Ovary (tissue), 9 donors: Measurements from ENCODE around the gene EXT2. TPM values are rescaled to one million over a fixed set of nuclear protein-coding genes. Genes with fewer than 3 reads are reported as not detected.

ENCODE experiments used
- DNase-seq, 5 donors: peaks; one replicate each; pipeline ENCODE4 v3.0.0-alpha.2; 2019 to 2020
- H3K27ac ChIP-seq, 2 donors: fragments of 200-600 bp; one replicate each; pipeline versions ENCODE4 v1.5.1 to v1.8.0; 2019 to 2022
- H3K27me3 ChIP-seq: fragments of 200-600 bp; one replicate; pipeline ENCODE4 v1.8.0; 2022
- H3K36me3 ChIP-seq: fragments of 200-600 bp; sonication (generic); one replicate; pipeline ENCODE4 v1.5.1; 2019
- H3K4me1 ChIP-seq: one replicate; pipeline ENCODE4 v1.8.1; 2013; ENCODE audit warnings: mild to moderate bottlenecking, moderate library complexity; ENCODE audit not compliant: insufficient read depth
- H3K4me3 ChIP-seq: fragments of 200-600 bp; sonication (generic); one replicate; pipeline ENCODE4 v1.5.1; 2017
- H3K9me3 ChIP-seq, 2 donors: fragments of 200-600 bp in 1 of 2; sonication (generic) in 1 of 2; one replicate each; pipeline versions ENCODE4 v1.5.1 to v1.8.1; 2013 to 2019; ENCODE audit warnings: mild to moderate bottlenecking in 1 of 2, moderate library complexity in 1 of 2
- CTCF ChIP-seq, 3 donors: fragments of 450-650 bp in 2 of 3; fragments of 200-600 bp in 1 of 3; IDR thresholded peaks; one replicate each; pipeline versions ENCODE4 v1.5.1 to v1.8.0; 2016 to 2022; ENCODE audit warnings: antibody characterized with exemption in 3 of 3, mild to moderate bottlenecking in 1 of 3
- EP300 ChIP-seq: sonication (generic); formaldehyde crosslinking; IDR thresholded peaks from one replicate; pipeline ENCODE4 v1.6.1; 2017; ENCODE audit warnings: antibody characterized with exemption
- POLR2A ChIP-seq: fragments of 450-650 bp; IDR thresholded peaks from one replicate; pipeline ENCODE4 v1.6.1; 2017; ENCODE audit warnings: antibody characterized with exemption, mild to moderate bottlenecking, moderate library complexity
- WGBS, 3 donors: extraction: QIAGEN DNeasy Blood & Tissue Kit in 1 of 3; methylation state at CpG; one replicate each; pipeline versions ENCODE4 v1.1.5 to v1.1.7; 2013 to 2017; 5-methylcytosine and 5-hydroxymethylcytosine counted together
- intact Hi-C, 4 donors: fragments of 100-400 bp; cut with DNase I; formaldehyde crosslinking; loops; one replicate each; pipeline versions ENCODE4 v1.11.0 to v1.15.1; 2022 to 2023
- polyA plus RNA-seq, 2 donors: library from polyadenylated mRNA; stranded (reverse); fragments of 200-250 nt in 1 of 2; fragments of 350-450 nt in 1 of 2; fragmentation: Illumina TruSeq in 1 of 2; extraction: RNeasy Lipid Tissue Mini Kit (QIAGEN cat#74804) in 1 of 2; gene quantifications; one replicate each; pipeline ENCODE4 v1.2.3, GENCODE V29; 2013 to 2014
- total RNA-seq, 7 donors: library from RNA; depleted of rRNA in 2 of 7; stranded (reverse); fragments of >200 nt in 2 of 7; fragmentation: NEBNext Ultra II Directional in 3 of 7; extraction: Animal tissue kit (Norgen Biotek cat#: 25700) in 3 of 7; gene quantifications; one replicate each; pipeline versions ENCODE4 v1.1.0 to v1.2.4, GENCODE V29; 2016 to 2023
- donor health status: DM: no; HTN: no; CAD: no; lungs with moderate emphysema.
- donor health status: DM: no; HTN: no; CAD: no.
- donor health status: Bipolar disorder and iron deficiency.
- donor health status: DM: yes; HTN: yes; CAD: no.
- donor health status: DM: no; HTN: no; CAD: no.
- donor health status: DM: yes; HTN: yes; CAD: no.

Gene EXT2
- total and polyA plus RNA-seq, 9 donors: 38.0 to 88.8 (median 47.1) TPM

GRCh38 chr11:44189986-44190882 lies 94.8 kb downstream of the EXT2 start:
- intact Hi-C loops: no loop called here
- no peak overlapping the region for H3K4me3 ChIP-seq
- 89 to 96% (median 91%) methylated on average over 5 of the region's 5 CpGs for WGBS, 3 donors

DNA sequence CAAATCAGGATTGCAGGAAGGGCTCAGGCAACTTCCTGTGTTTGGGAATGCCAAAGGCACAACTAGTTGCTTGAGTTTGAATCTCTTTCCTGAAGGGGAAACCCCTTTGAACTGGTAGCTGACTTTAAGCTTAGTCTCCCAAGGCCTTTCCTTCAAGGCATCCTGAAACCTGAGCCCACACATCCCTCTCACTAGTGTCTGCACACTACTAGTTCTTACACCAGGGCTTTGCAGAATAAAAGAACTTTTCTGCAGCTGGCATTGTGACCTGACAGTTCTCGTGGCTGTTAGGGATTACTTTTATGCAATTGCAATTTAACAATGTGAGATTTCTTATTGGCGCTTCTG lies 95.4 kb downstream of the EXT2 start:
- no peak overlapping the region for H3K27ac ChIP-seq
- no peaks in the 10 kb centered on the region for H3K36me3 ChIP-seq
- H3K27me3 ChIP-seq: no peaks in the 10 kb centered on the region
- WGBS, 3 donors: 92 to 96% (median 96%) methylated on average over 2 of the region's 2 CpGs
- H3K4me3 ChIP-seq: no peak overlapping the region
- H3K4me1 ChIP-seq: no peaks in the 10 kb centered on the region
- intact Hi-C loops: no loop called here
- H3K9me3 ChIP-seq: no peaks in the 10 kb centered on the region
- TF ChIP-seq CTCF (IDR thresholded peaks at IDR 0.05): no peak
- DNase-seq: no peak

More at GRCh38 chr11:44189986-44190882, 94.8 kb downstream of the EXT2 start:
- no peaks in the 10 kb centered on the region for H3K36me3 ChIP-seq
- no peaks in the 10 kb centered on the region for H3K27me3 ChIP-seq
- TF ChIP-seq EP300: no peak
- no peak for TF ChIP-seq CTCF (IDR thresholded peaks at IDR 0.05)
- no peak for TF ChIP-seq POLR2A
- no peaks in the 10 kb centered on the region for H3K4me1 ChIP-seq
- no peaks in the 10 kb centered on the region for H3K9me3 ChIP-seq
- no peak for DNase-seq
- H3K27ac ChIP-seq: no peak overlapping the region

DNA sequence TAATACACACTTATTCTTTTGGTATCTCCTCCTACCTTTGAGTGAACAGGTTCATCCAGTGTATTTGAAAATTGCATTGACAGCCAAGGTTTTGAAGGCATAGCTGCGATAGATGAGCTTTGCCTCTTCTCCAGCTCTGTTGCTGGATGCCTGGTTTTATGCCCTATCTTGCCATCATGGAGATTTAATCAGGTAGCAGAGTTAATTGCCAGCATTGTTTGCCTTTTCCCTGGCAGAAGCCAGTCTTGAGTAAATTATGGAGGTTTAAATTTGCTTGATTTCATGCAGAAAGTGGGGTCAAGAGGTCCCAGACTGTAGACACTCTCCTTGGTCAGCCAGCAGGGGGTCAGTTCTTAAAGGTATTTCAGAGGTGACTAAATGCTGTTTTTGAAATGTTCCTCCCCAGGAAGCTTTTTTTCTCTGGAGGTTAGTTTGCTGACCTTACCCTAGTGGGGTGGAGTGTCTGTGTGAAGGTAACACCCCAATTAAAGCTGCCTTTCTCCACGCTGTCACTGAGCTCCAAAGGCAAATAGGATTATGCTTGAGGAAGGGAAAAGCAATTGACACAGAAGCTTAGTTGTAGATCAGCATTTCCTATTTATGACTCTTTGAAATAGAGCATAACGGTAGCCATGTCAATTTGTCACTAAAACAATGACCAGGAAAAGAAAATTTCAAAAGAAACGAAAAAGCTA lies 96.0 kb downstream of the EXT2 start:
- no peaks in the 10 kb centered on the region for H3K27me3 ChIP-seq
- no peaks in the 10 kb centered on the region for H3K9me3 ChIP-seq
- H3K36me3 ChIP-seq: no peaks in the 10 kb centered on the region
- no peak for DNase-seq
- no peak overlapping the region for H3K4me3 ChIP-seq
- H3K4me1 ChIP-seq: no peaks in the 10 kb centered on the region
- H3K27ac ChIP-seq: no peak overlapping the region
- TF ChIP-seq POLR2A: no peak
- no peak for TF ChIP-seq EP300
- TF ChIP-seq CTCF (IDR thresholded peaks at IDR 0.05): no peak
- WGBS, 3 donors: 95 to 97% (median 96%) methylated on average over 4 of the region's 4 CpGs
- intact Hi-C loops: no loop called here

DNA sequence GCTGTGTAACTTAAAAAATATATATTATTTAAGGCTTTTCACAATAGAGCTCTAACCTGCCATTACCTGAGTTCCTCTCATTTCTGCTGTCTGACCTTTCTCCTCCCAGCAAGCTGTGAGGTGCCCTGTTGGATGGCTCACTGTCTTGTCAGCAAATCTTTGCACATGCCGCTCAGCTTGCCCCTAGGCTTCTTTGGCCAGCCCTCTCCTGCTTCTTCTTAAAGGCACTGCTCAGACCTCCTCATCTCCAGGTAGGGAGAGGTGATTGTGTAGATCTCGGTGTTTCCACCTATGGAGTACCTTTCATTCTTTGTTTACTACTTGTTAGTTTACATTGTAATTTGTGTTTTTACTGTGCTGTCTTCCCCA lies 96.5 kb downstream of the EXT2 start:
- Histone ChIP-seq H3K36me3 (no peaks in the 10 kb centered on the region), H3K27ac (no peak overlapping the region), H3K4me1 (no peaks in the 10 kb centered on the region), H3K9me3 (no peaks in the 10 kb centered on the region), H3K27me3 (no peaks in the 10 kb centered on the region), H3K4me3 (no peak overlapping the region)
- intact Hi-C loops: no loop called here
- DNase-seq: no peak
- TF ChIP-seq POLR2A (no peak), CTCF (IDR thresholded peaks at IDR 0.05) (no peak), EP300 (no peak)
- 94 to 97% (median 96%) methylated on average over 2 of the region's 2 CpGs for WGBS, 3 donors
